Left colon (tissue), 2 donors: ENCODE data around the gene IL1RAP. TPM values are rescaled to one million over a fixed set of nuclear protein-coding genes. Genes with fewer than 3 reads are reported as not detected.

Experiments
- ATAC-seq: fragments of 200-7000 bp; cut with Tn5 transposase; one replicate; pipeline ENCODE4 v1.9.1; 2020; ENCODE audit warnings: mild to moderate bottlenecking, moderate library complexity
- DNase-seq, 2 donors: peaks; one replicate each; pipeline ENCODE4 v3.0.0-alpha.2; 2020
- intact Hi-C, 2 donors: fragments of 100-400 bp; cut with DNase I in 1 of 2; cut with micrococcal nuclease in 1 of 2; formaldehyde crosslinking; loops; one replicate each; pipeline versions ENCODE4 v1.11.2 to v1.14.0; 2022; cut with DNase I, micrococcal nuclease
- total RNA-seq, 2 donors: library from RNA; stranded (reverse); fragmentation: NEBNext Ultra II Directional; extraction: Animal tissue kit (Norgen Biotek cat#: 25700); gene quantifications; one replicate each; pipeline ENCODE4 v1.2.1, GENCODE V29; 2021
- donor health status: DM: no; HTN: no; CAD: no.
- donor health status: DM: yes; HTN: yes; CAD: no.

IL1RAP gene
- total RNA-seq, 2 donors from 2014 or later, result 4.9 to 6.1 TPM

GRCh38 chr3:190560013-190560895, 46.4 kb downstream of the IL1RAP start:
- intact Hi-C loops, result no loop called here
- ATAC-seq (no peak), DNase-seq (no peak)

GRCh38 chr3:190562866-190563510, 49.1 kb downstream of the IL1RAP start:
- intact Hi-C loops, result no loop called here
- DNase-seq (no peak), ATAC-seq (no peak)

GRCh38 chr3:190564175-190564574, 50.3 kb downstream of the IL1RAP start:
- intact Hi-C loops, result no loop called here
- ATAC-seq, result no peak
- DNase-seq, result no peak

GRCh38 chr3:190566043-190566933, 52.4 kb downstream of the IL1RAP start:
- DNase-seq (peak; percentile 22 to 61), ATAC-seq (peak; percentile 22)
- intact Hi-C loops, result no loop called here

- DNase-seq, result no peak
- ATAC-seq, result no peak
- intact Hi-C loops, result no loop called here
Measured at GRCh38 chr3:190568036-190568435, 54.2 kb downstream of the IL1RAP start.

GRCh38 chr3:190574473-190574872, 60.6 kb downstream of the IL1RAP start:
- ATAC-seq, result no peak
- intact Hi-C loops, result no loop called here
- DNase-seq, result no peak

- intact Hi-C loops, result no loop called here
- peak in 1 of 2 donors; percentile 24 for DNase-seq
- no peak for ATAC-seq
Measured at GRCh38 chr3:190575437-190576185, 61.7 kb downstream of the IL1RAP start.

- DNase-seq (no peak), ATAC-seq (no peak)
- intact Hi-C loops, result no loop called here
Measured at GRCh38 chr3:190577225-190577624, 63.3 kb downstream of the IL1RAP start.

GRCh38 chr3:190579514-190580137, 65.7 kb downstream of the IL1RAP start:
- DNase-seq (no peak), ATAC-seq (no peak)
- intact Hi-C loops, result no loop called here

GRCh38 chr3:190580417-190580816, 66.5 kb downstream of the IL1RAP start:
- ATAC-seq (no peak), DNase-seq (no peak)
- intact Hi-C loops, result no loop called here

GRCh38 chr3:190581041-190581541, 67.2 kb downstream of the IL1RAP start:
- ATAC-seq, result no peak
- intact Hi-C loops, result no loop called here
- DNase-seq, result no peak

- DNase-seq (no peak), ATAC-seq (no peak)
- intact Hi-C loops, result no loop called here
Measured at GRCh38 chr3:190582667-190583066, 68.8 kb downstream of the IL1RAP start.

GRCh38 chr3:190585805-190586630, 72.1 kb downstream of the IL1RAP start:
- DNase-seq (no peak), ATAC-seq (peak; percentile 38)
- intact Hi-C loops, result no loop called here

GRCh38 chr3:190586631-190587011, 72.7 kb downstream of the IL1RAP start:
- ATAC-seq, result no peak
- DNase-seq, result no peak
- intact Hi-C loops, result no loop called here

GRCh38 chr3:190588570-190588969, 74.7 kb downstream of the IL1RAP start:
- DNase-seq, result no peak
- ATAC-seq, result no peak
- intact Hi-C loops, result no loop called here

GRCh38 chr3:190589326-190589725, 75.4 kb downstream of the IL1RAP start:
- intact Hi-C loops, result no loop called here
- DNase-seq (no peak), ATAC-seq (no peak)

GRCh38 chr3:190591080-190591479, 77.2 kb downstream of the IL1RAP start:
- DNase-seq (no peak), ATAC-seq (peak; percentile 28)
- intact Hi-C loops, result no loop called here
